Mesenchymal stem cell (in vitro differentiated cells and primary cell): ENCODE measurements around the gene GNPTG.
A peak's percentile ranks its signal among the peaks of the same experiment; 100 is the strongest.

Source experiments
- DNase-seq: peaks from one replicate; pipeline ENCODE4 v3.0.0-alpha.2; 2013
- H2AFZ ChIP-seq: one replicate; pipeline ENCODE4 v1.6.1; 2013; ENCODE audit warnings: low read depth, mild to moderate bottlenecking, control low read depth, inconsistent platforms, low read length, moderate library complexity
- H2AK5ac ChIP-seq: 2 replicates; pipeline ENCODE4 v1.6.1; 2013; ENCODE audit warnings: low read length, moderate library complexity, mild to moderate bottlenecking, inconsistent platforms; ENCODE audit not compliant: severe bottlenecking
- H2BK120ac ChIP-seq: one replicate; pipeline ENCODE4 v1.6.1; 2013; ENCODE audit warnings: low read depth, mild to moderate bottlenecking, inconsistent platforms, low read length, moderate library complexity
- H2BK12ac ChIP-seq, 2 experiments: one replicate each; pipeline ENCODE4 v1.6.1; 2013; ENCODE audit warnings: inconsistent platforms in 2 of 2, low read length in 2 of 2, mild to moderate bottlenecking in 2 of 2, moderate library complexity in 2 of 2, control low read depth in 1 of 2
- H2BK15ac ChIP-seq: one replicate; pipeline ENCODE4 v1.6.1; 2013; ENCODE audit warnings: mild to moderate bottlenecking, low read depth, inconsistent platforms; ENCODE audit not compliant: poor library complexity, severe bottlenecking
- H2BK5ac ChIP-seq: 2 replicates; pipeline ENCODE4 v1.6.1; 2013; ENCODE audit warnings: low read depth, mild to moderate bottlenecking, low read length, control low read depth, inconsistent platforms; ENCODE audit not compliant: poor library complexity, severe bottlenecking
- H3K14ac ChIP-seq, 2 experiments: one replicate each; pipeline ENCODE4 v1.6.1; 2013; ENCODE audit warnings: inconsistent platforms in 2 of 2, low read length in 2 of 2, control low read depth in 1 of 2, mild to moderate bottlenecking in 1 of 2, moderate library complexity in 1 of 2
- H3K18ac ChIP-seq, 2 experiments: one replicate each; pipeline ENCODE4 v1.6.1; 2013; ENCODE audit warnings: inconsistent platforms in 2 of 2, low read length in 2 of 2, control low read depth in 1 of 2, low read depth in 1 of 2, mild to moderate bottlenecking in 1 of 2
- H3K23ac ChIP-seq, 2 experiments: one replicate each; pipeline ENCODE4 v1.6.1; 2013; ENCODE audit warnings: inconsistent platforms in 2 of 2, low read length in 2 of 2, mild to moderate bottlenecking in 2 of 2, moderate library complexity in 2 of 2, control low read depth in 1 of 2
- H3K27ac ChIP-seq: 2 replicates; pipeline ENCODE4 v1.5.1; 2013; ENCODE audit warnings: mild to moderate bottlenecking, moderate library complexity, low read length, control low read depth, inconsistent platforms; ENCODE audit not compliant: poor library complexity, severe bottlenecking
- H3K27me3 ChIP-seq, 2 experiments: 2 replicates each; pipeline versions ENCODE4 v1.6.1 to v1.7.0; 2013; ENCODE audit warnings: low read length in 2 of 2, mild to moderate bottlenecking in 2 of 2, moderate library complexity in 2 of 2, control low read depth in 1 of 2, inconsistent platforms in 1 of 2; ENCODE audit not compliant: control insufficient read depth in 1 of 2, insufficient read depth in 1 of 2
- H3K36me3 ChIP-seq, 2 experiments: 2 replicates each; pipeline versions ENCODE4 v1.6.1 to v1.7.0; 2013; ENCODE audit warnings: low read length in 2 of 2, control low read depth in 1 of 2, inconsistent platforms in 1 of 2, low read depth in 1 of 2, mild to moderate bottlenecking in 1 of 2; ENCODE audit not compliant: insufficient read depth in 2 of 2, control insufficient read depth in 1 of 2
- H3K4ac ChIP-seq, 2 experiments: one replicate each; pipeline ENCODE4 v1.6.1; 2013; ENCODE audit warnings: inconsistent platforms in 2 of 2, low read length in 2 of 2, mild to moderate bottlenecking in 2 of 2, moderate library complexity in 2 of 2, control low read depth in 1 of 2, low read depth in 1 of 2
- H3K4me1 ChIP-seq: 2 replicates; pipeline ENCODE4 v1.6.1; 2013; ENCODE audit warnings: low read depth, low read length, control low read depth; ENCODE audit not compliant: control insufficient read depth, insufficient read depth
- H3K4me2 ChIP-seq: 2 replicates; pipeline ENCODE4 v1.6.1; 2013; ENCODE audit warnings: low read length, mild to moderate bottlenecking, inconsistent platforms; ENCODE audit not compliant: poor library complexity, severe bottlenecking
- H3K4me3 ChIP-seq, 2 experiments: 2 replicates each; pipeline versions ENCODE4 v1.5.1 to v1.7.0; 2013; ENCODE audit warnings: low read length in 2 of 2, mild to moderate bottlenecking in 2 of 2, control low read depth in 1 of 2, low read depth in 1 of 2; ENCODE audit not compliant: insufficient read depth in 1 of 2
- H3K79me1 ChIP-seq: replicated peaks from 2 replicates; pipeline ENCODE4 v1.6.1; 2013; ENCODE audit warnings: mild to moderate bottlenecking, control low read depth, low read length, inconsistent platforms; ENCODE audit not compliant: poor library complexity, severe bottlenecking
- H3K9ac ChIP-seq: 2 replicates; pipeline ENCODE4 v1.7.0; 2013; ENCODE audit warnings: mild to moderate bottlenecking, low read length, moderate library complexity
- H3K9me3 ChIP-seq: 2 replicates; pipeline ENCODE4 v1.7.0; 2013; ENCODE audit warnings: mild to moderate bottlenecking, low read length; ENCODE audit not compliant: control insufficient read depth
- H4K8ac ChIP-seq: one replicate; pipeline ENCODE4 v1.6.1; 2013; ENCODE audit warnings: inconsistent platforms, mild to moderate bottlenecking, low read length, moderate library complexity
- H4K91ac ChIP-seq: one replicate; pipeline ENCODE4 v1.6.1; 2013; ENCODE audit warnings: mild to moderate bottlenecking, low read length, inconsistent platforms
- WGBS: methylation state at CpG from one replicate; pipeline ENCODE4 v1.1.7; 2013; ENCODE audit warnings: mixed read lengths; 5-methylcytosine and 5-hydroxymethylcytosine counted together

Gene GNPTG

DNA sequence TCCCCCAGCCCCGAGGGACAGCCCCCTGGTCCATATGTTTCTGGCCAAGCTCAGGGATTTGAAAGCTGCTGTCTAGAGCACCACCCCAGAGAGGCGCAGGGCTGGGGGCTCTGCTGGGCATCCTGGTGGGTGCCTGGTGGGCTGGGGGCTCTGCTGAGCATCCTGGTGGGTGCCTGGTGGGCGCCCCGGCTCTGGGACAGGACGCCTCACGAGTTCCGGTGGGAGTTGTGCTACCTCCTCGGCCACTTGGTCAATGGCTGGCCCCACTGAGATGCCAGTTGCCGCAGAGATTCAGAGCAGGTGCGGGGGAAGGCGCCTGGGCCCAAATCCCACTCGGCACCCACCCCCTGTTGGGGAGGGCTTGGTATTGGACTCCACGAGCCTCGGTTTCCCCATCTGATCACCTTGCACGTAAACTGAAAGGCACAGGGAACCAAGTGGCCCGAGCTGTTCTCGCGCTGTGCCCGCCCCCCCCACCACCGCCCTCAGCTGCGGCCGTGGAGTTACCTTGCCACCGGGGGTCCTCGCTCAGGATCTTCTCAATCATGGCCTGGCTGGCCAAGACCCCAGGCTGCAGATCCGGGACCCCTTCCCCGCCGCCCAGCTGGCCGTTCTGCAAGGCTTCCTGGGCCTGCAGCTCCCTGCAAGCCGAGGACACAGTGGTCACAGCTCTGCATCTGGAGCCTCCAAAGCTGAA is 49.5 kb downstream of the GNPTG start:
- no peak for DNase-seq
- 89% methylated on average over 29 of the region's 29 CpGs for WGBS
- H3K27ac ChIP-seq: no peak overlapping the region

DNA sequence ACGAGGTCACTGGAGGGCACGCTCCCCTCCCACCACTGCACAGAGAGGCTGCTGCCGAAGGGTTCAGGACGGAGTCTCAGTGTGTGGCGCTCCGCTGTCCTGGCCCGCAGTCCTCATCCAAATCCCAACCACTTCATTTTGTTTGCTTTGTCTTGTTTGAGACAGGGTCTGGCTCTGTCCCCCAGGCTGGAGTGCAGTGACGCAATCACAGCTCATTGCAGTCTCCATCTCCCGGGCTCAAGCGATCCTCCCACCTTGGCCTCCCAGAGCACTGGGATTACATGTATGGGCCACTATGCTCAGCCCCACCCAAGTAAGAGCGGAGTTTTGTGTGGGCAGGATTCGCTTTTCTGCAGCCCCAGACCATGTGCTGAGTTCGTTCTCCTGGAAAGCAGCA is 50.0 kb downstream of the GNPTG start:
- Histone ChIP-seq H2AFZ (no peak overlapping the region), H3K9me3 (no peaks in the 10 kb centered on the region), H3K4ac (no peak overlapping the region), H2AK5ac (no peak overlapping the region), H3K9ac (no peak overlapping the region), H4K91ac (no peak overlapping the region), H3K14ac (no peak overlapping the region), H3K23ac (no peak overlapping the region), H3K18ac (no peak overlapping the region), H2BK12ac (no peak overlapping the region), H3K79me1 (peaks cover 27% of the 10 kb centered on the region), H2BK15ac (no peak overlapping the region), H3K4me2 (no peak overlapping the region), H3K4me3 (no peak overlapping the region), H3K27me3 (no peaks in the 10 kb centered on the region), H3K4me1 (peaks cover 2% of the 10 kb centered on the region), H3K36me3 (peaks cover 55 to 81% of the 10 kb centered on the region in 2 experiments), H2BK5ac (no peak overlapping the region), H4K8ac (no peak overlapping the region), H2BK120ac (no peak overlapping the region), H3K27ac (no peak overlapping the region)
- no peak for DNase-seq
- WGBS: 97% methylated on average over 13 of the region's 13 CpGs

More for the DNA sequence above, 49.5 kb downstream of the GNPTG start:
- no peak overlapping the region for H3K23ac ChIP-seq
- no peak overlapping the region for H2BK15ac ChIP-seq
- H2BK12ac ChIP-seq: no peak overlapping the region
- no peak overlapping the region for H3K9ac ChIP-seq
- no peaks in the 10 kb centered on the region for H3K9me3 ChIP-seq
- no peak overlapping the region for H3K4me3 ChIP-seq
- H2AK5ac ChIP-seq: no peak overlapping the region
- H2AFZ ChIP-seq: no peak overlapping the region
- no peak overlapping the region for H4K8ac ChIP-seq
- no peak overlapping the region for H3K4me2 ChIP-seq
- H3K79me1 ChIP-seq: peaks cover 24% of the 10 kb centered on the region
- no peak overlapping the region for H3K14ac ChIP-seq
- no peaks in the 10 kb centered on the region for H3K27me3 ChIP-seq
- no peak overlapping the region for H2BK120ac ChIP-seq
- peaks cover 2% of the 10 kb centered on the region for H3K4me1 ChIP-seq
- H3K36me3 ChIP-seq: peaks cover 55 to 83% of the 10 kb centered on the region in 2 experiments
- no peak overlapping the region for H2BK5ac ChIP-seq
- H4K91ac ChIP-seq: no peak overlapping the region
- no peak overlapping the region for H3K18ac ChIP-seq
- no peak overlapping the region for H3K4ac ChIP-seq

DNA sequence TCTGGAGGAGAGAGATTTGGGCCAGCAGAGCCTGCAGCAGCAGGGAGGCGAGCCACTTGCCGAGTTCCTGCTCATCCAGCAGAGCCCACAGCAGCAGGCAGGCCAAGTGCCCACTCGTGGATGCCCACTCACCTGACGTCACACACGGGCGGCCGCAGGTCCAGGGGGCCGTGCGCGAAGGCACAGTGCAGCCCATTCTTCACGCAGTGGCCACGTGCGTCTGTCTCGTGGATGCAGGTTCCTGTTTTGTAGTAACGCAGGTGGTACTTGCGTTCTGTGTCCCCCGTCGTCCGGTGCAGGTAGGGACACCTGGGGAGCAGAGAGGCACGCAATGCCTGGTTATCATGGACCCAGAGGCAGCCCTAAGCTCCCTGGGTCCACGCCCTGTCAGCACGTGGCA is 51.3 kb downstream of the GNPTG start:
- Histone ChIP-seq H4K8ac (no peak overlapping the region), H3K4ac (no peak overlapping the region), H3K23ac (no peak overlapping the region), H4K91ac (no peak overlapping the region), H2BK120ac (no peak overlapping the region), H3K36me3 (peaks cover 48 to 79% of the 10 kb centered on the region in 2 experiments), H2BK12ac (no peak overlapping the region), H3K4me1 (peaks cover 6% of the 10 kb centered on the region), H2AK5ac (no peak overlapping the region), H2BK15ac (no peak overlapping the region), H3K79me1 (peaks cover 36% of the 10 kb centered on the region), H3K18ac (no peak overlapping the region), H3K4me2 (no peak overlapping the region), H3K9ac (no peak overlapping the region), H3K27me3 (no peaks in the 10 kb centered on the region), H2BK5ac (no peak overlapping the region), H3K4me3 (no peak overlapping the region), H3K27ac (no peak overlapping the region), H3K9me3 (no peaks in the 10 kb centered on the region), H2AFZ (no peak overlapping the region), H3K14ac (no peak overlapping the region)
- 96% methylated on average over 22 of the region's 22 CpGs for WGBS
- no peak for DNase-seq

DNA sequence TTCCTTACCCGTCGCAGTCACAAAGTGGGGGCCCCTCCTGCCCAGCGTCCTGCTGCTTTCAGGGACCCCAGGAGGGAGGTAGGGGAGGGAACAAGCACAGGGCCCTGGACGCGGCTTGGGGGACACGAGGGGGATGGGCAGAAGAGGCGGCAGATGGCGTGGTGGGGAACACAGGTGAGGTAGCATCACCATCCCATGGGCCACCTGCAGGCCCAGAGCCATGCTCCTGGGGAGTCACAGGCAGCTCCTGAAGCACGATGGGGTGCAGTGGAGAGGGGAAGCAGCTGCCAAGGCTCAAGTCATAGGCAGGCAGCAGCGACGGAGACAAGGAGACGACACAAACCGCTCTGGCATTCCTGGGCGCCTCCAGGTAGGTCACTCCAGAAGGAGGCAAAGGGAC is 52.0 kb downstream of the GNPTG start:
- Histone ChIP-seq H3K36me3 (peaks cover 42 to 73% of the 10 kb centered on the region in 2 experiments), H3K23ac (no peak overlapping the region), H3K14ac (no peak overlapping the region), H2BK12ac (no peak overlapping the region), H3K9me3 (no peaks in the 10 kb centered on the region), H3K79me1 (peaks cover 41% of the 10 kb centered on the region), H3K9ac (no peak overlapping the region), H3K4ac (no peak overlapping the region), H3K4me3 (no peak overlapping the region), H3K27ac (no peak overlapping the region), H2AK5ac (no peak overlapping the region), H4K91ac (peak overlapping the region; percentile 28), H2AFZ (no peak overlapping the region), H2BK15ac (peak overlapping the region; percentile 54), H3K27me3 (no peaks in the 10 kb centered on the region), H3K4me1 (peaks cover 8% of the 10 kb centered on the region), H2BK5ac (no peak overlapping the region), H4K8ac (no peak overlapping the region), H3K4me2 (no peak overlapping the region), H3K18ac (no peak overlapping the region), H2BK120ac (no peak overlapping the region)
- DNase-seq: no peak
- WGBS: 94% methylated on average over 14 of the region's 14 CpGs
